ENCODE data around the gene OR6C70.

DNA sequence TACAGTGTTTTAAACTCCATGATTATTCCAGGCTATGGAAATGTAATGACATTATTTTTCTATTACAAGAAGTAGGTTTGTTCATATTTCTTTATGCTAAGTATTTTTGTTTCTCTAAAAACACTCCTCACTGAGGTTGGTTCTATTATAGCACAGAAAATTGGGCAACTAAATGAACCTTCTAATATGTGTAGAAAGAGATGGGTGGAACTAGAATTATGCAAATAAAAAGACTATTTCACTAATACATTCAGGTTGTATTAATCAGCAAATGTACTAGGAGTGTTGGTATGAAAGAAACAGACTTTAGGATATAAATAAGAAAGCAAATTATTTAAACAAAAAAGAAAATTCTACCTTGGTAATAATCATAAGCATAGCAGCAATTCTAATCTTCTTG lies 21.1 kb downstream of the OR6C70 start:
- TF ChIP-seq, protein P1, sequence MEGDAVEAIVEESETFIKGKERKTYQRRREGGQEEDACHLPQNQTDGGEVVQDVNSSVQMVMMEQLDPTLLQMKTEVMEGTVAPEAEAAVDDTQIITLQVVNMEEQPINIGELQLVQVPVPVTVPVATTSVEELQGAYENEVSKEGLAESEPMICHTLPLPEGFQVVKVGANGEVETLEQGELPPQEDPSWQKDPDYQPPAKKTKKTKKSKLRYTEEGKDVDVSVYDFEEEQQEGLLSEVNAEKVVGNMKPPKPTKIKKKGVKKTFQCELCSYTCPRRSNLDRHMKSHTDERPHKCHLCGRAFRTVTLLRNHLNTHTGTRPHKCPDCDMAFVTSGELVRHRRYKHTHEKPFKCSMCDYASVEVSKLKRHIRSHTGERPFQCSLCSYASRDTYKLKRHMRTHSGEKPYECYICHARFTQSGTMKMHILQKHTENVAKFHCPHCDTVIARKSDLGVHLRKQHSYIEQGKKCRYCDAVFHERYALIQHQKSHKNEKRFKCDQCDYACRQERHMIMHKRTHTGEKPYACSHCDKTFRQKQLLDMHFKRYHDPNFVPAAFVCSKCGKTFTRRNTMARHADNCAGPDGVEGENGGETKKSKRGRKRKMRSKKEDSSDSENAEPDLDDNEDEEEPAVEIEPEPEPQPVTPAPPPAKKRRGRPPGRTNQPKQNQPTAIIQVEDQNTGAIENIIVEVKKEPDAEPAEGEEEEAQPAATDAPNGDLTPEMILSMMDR (IDR thresholded peaks at IDR 0.05; ENCODE audit: low read length): no peak
- TF ChIP-seq EZH2 (IDR thresholded peaks at IDR 0.05; ENCODE audit: borderline replicate concordance, low read length): no peak

Measured in OCI-LY1 (cell line).